A549 (cell line): Measurements from ENCODE around the gene ATAD2B. TPM values are rescaled to one million over a fixed set of nuclear protein-coding genes. Genes with fewer than 3 reads are reported as not detected.

Experiments used
- ATAC-seq, 2 experiments: fragments of 200-7000 bp in 1 of 2; fragments of >200 bp in 1 of 2; cut with Nextera tagmentation in 1 of 2; cut with Tn5 transposase in 1 of 2; 3 replicates each; pipeline versions ENCODE4 v1.8.0 to v1.9.1; 2018 to 2020; ENCODE audit warnings: mild to moderate bottlenecking in 1 of 2, moderate library complexity in 1 of 2
- CTCF ChIA-PET: fragments of 300-600 bp; sonication (Branson Sonifier 250); formaldehyde crosslinking; extraction: SDS; loops from one replicate; lab custom pipeline; 2021; ENCODE audit warnings: antibody characterized with exemption, inconsistent platforms; lab: Yijun Ruan, JAX
- POLR2A ChIA-PET: fragments of 350-600 bp; formaldehyde crosslinking; extraction: SDS; loops from one replicate; lab custom pipeline; 2021; ENCODE audit warnings: antibody characterized with exemption, inconsistent platforms; lab: Yijun Ruan, JAX
- DNase-seq, 2 experiments: peaks; one replicate each; pipeline versions ENCODE4 v3.0.0 to v3.0.0-alpha.2; 2011 to 2016; ENCODE audit warnings: low read depth in 1 of 2, low spot score in 1 of 2
- FAIRE-seq: peaks from 2 replicates; lab custom pipeline; 2011; peaks lifted over from hg19 to GRCh38; lab: Jason Lieb, UNC
- H3K27ac ChIP-seq, 2 experiments: fragments of >200 bp; sonication (Bioruptor Twin); formaldehyde crosslinking; 3 replicates each; pipeline ENCODE4 v1.5.1; 2016 to 2017
- H3K4me1 ChIP-seq: fragments of >200 bp; sonication (Bioruptor Twin); formaldehyde crosslinking; 3 replicates; pipeline ENCODE4 v1.6.1; 2016
- H3K4me2 ChIP-seq: fragments of >200 bp; sonication (Bioruptor Twin); formaldehyde crosslinking; 3 replicates; pipeline ENCODE4 v1.6.1; 2016
- H3K4me3 ChIP-seq: fragments of >200 bp; sonication (Bioruptor Twin); formaldehyde crosslinking; 3 replicates; pipeline ENCODE4 v1.5.1; 2016
- H3K9me3 ChIP-seq: fragments of >200 bp; sonication (Bioruptor Twin); formaldehyde crosslinking; 3 replicates; pipeline ENCODE4 v1.6.1; 2016
- CBX2 ChIP-seq: fragments of 200-600 bp; sonication (generic); IDR thresholded peaks from 2 replicates; pipeline ENCODE4 v1.6.1; 2016; ENCODE audit warnings: low read depth, mild to moderate bottlenecking, borderline replicate concordance
- CBX8 ChIP-seq: fragments of 200-600 bp; sonication (generic); IDR thresholded peaks from 2 replicates; pipeline ENCODE4 v1.6.1; 2016
- CHD4 ChIP-seq: fragments of 200-600 bp; sonication (generic); IDR thresholded peaks from 2 replicates; pipeline ENCODE4 v1.6.1; 2016; ENCODE audit warnings: antibody characterized with exemption, mild to moderate bottlenecking, borderline replicate concordance
- EHMT2 ChIP-seq: fragments of 200-600 bp; sonication (generic); IDR thresholded peaks from 2 replicates; pipeline ENCODE4 v1.6.1; 2016; ENCODE audit warnings: antibody characterized with exemption, low read depth, mild to moderate bottlenecking, moderate library complexity
- ESRRA ChIP-seq: fragments of 150-350 bp; IDR thresholded peaks from 2 replicates; pipeline ENCODE4 v1.6.1; 2014; ENCODE audit warnings: mild to moderate bottlenecking, low read length, borderline replicate concordance
- FOSL2 ChIP-seq, 2 experiments: fragments of 450-650 bp in 1 of 2; fragments of >200 bp in 1 of 2; sonication (Bioruptor Twin) in 1 of 2; formaldehyde crosslinking; IDR thresholded peaks; 2 replicates each; pipeline versions ENCODE4 v1.5.0 to v1.6.1; 2016 to 2020; ENCODE audit warnings: mild to moderate bottlenecking in 1 of 2, moderate library complexity in 1 of 2
- GATA3 ChIP-seq: IDR thresholded peaks from 2 replicates; pipeline ENCODE4 v1.6.1; 2012; ENCODE audit warnings: borderline replicate concordance
- HOXA7 ChIP-seq: fragments of 250-450 bp; sonication (Bioruptor Pico); IDR thresholded peaks from 2 replicates; pipeline ENCODE4 v1.5.0; 2020; ENCODE audit warnings: mild to moderate bottlenecking, moderate library complexity
- HOXB5 ChIP-seq: fragments of 250-450 bp; sonication (Bioruptor Pico); IDR thresholded peaks from 2 replicates; pipeline ENCODE4 v1.5.0; 2020; ENCODE audit warnings: mild to moderate bottlenecking, moderate library complexity
- JUN ChIP-seq, 2 experiments: fragments of >200 bp; sonication (Bioruptor Twin); formaldehyde crosslinking; IDR thresholded peaks; 2 replicates in 1 of 2; 3 replicates in 1 of 2; pipeline ENCODE4 v1.6.1; 2016 to 2017
- KDM1A ChIP-seq: fragments of 200-600 bp; sonication (generic); IDR thresholded peaks from 2 replicates; pipeline ENCODE4 v1.6.1; 2016; ENCODE audit warnings: low read depth, mild to moderate bottlenecking
- MAZ ChIP-seq: fragments of 150-350 bp; IDR thresholded peaks from 2 replicates; pipeline ENCODE4 v1.6.1; 2014; ENCODE audit warnings: antibody characterized with exemption, low read depth, low read length, borderline replicate concordance
- MYC ChIP-seq: IDR thresholded peaks from 2 replicates; pipeline ENCODE4 v1.6.1; 2012; ENCODE audit warnings: mild to moderate bottlenecking, inconsistent platforms, low read length, improper control_type of control experiment, borderline replicate concordance
- NFE2L2 ChIP-seq: fragments of 150-350 bp; conservative IDR thresholded peaks from 2 replicates; pipeline ENCODE4 v1.6.1; 2014; ENCODE audit warnings: low read length
- NPAS2 ChIP-seq: fragments of 250-450 bp; sonication (Bioruptor Pico); IDR thresholded peaks from 2 replicates; pipeline ENCODE4 v1.8.0; 2022; ENCODE audit warnings: mild to moderate bottlenecking, moderate library complexity, borderline replicate concordance
- POLR2A ChIP-seq: IDR thresholded peaks from 2 replicates; pipeline ENCODE4 v1.6.1; 2012; ENCODE audit warnings: mild to moderate bottlenecking, low read length
- POLR2AphosphoS2 ChIP-seq: conservative IDR thresholded peaks from 2 replicates; pipeline ENCODE4 v1.6.1; 2012; ENCODE audit warnings: low read length, improper control_type of control experiment, inconsistent platforms
- RAD21 ChIP-seq, 2 experiments: fragments of >200 bp in 1 of 2; sonication (Bioruptor Twin) in 1 of 2; formaldehyde crosslinking in 1 of 2; IDR thresholded peaks in 1 of 2; conservative IDR thresholded peaks in 1 of 2; 2 replicates in 1 of 2; 3 replicates in 1 of 2; pipeline ENCODE4 v1.6.1; 2012 to 2018; ENCODE audit warnings: inconsistent platforms in 1 of 2
- RARB ChIP-seq: fragments of 250-450 bp; sonication (Bioruptor Pico); IDR thresholded peaks from 2 replicates; pipeline ENCODE4 v1.8.0; 2021; ENCODE audit warnings: mild to moderate bottlenecking, moderate library complexity
- RCOR1 ChIP-seq: fragments of 150-350 bp; IDR thresholded peaks from 2 replicates; pipeline ENCODE4 v1.6.1; 2014; ENCODE audit warnings: antibody characterized with exemption, low read length, low read depth
- RNF2 ChIP-seq: fragments of 200-600 bp; sonication (generic); IDR thresholded peaks from 2 replicates; pipeline ENCODE4 v1.6.1; 2016; ENCODE audit warnings: low read depth, mild to moderate bottlenecking, antibody characterized with exemption, moderate library complexity, borderline replicate concordance
- SMC3 ChIP-seq: fragments of >200 bp; sonication (Bioruptor Twin); formaldehyde crosslinking; IDR thresholded peaks from 3 replicates; pipeline ENCODE4 v1.6.1; 2018; ENCODE audit warnings: inconsistent platforms
- TP53 ChIP-seq: fragments of 250-450 bp; sonication (Bioruptor Pico); IDR thresholded peaks from 2 replicates; pipeline ENCODE4 v1.5.0; 2021; ENCODE audit warnings: mild to moderate bottlenecking, moderate library complexity
- ZC3H11A ChIP-seq: fragments of 450-650 bp; IDR thresholded peaks from 2 replicates; pipeline ENCODE4 v1.6.1; 2014; ENCODE audit warnings: antibody characterized with exemption, mild to moderate bottlenecking
- ZFP36 ChIP-seq: fragments of 450-650 bp; IDR thresholded peaks from 2 replicates; pipeline ENCODE4 v1.6.1; 2014; ENCODE audit warnings: borderline replicate concordance; ENCODE audit not compliant: partially characterized antibody
- ZSCAN20 ChIP-seq: fragments of 250-450 bp; sonication (Bioruptor Pico); IDR thresholded peaks from 2 replicates; pipeline ENCODE4 v1.8.0; 2022; ENCODE audit warnings: mild to moderate bottlenecking, moderate library complexity
- WGBS: methylation state at CpG from one replicate; pipeline ENCODE4 v1.1.6; 2017; ENCODE audit errors: missing lambda C conversion rate; 5-methylcytosine and 5-hydroxymethylcytosine counted together
- polyA plus RNA-seq, 4 experiments: library from polyadenylated mRNA; depleted of rRNA in 3 of 4; stranded (reverse); fragments of >200 nt; fragmentation: RNase III in 1 of 4; extraction: RNeasy Plus Mini Kit Qiagen cat#74134 plus additional on column Dnase treatment in 1 of 4; gene quantifications; 2 replicates in 3 of 4; 3 replicates in 1 of 4; pipeline ENCODE4 v1.2.3, GENCODE V29; 2011 to 2017
- TF ChIP-seq, protein P1 (sequence below): fragments of >200 bp; sonication (Bioruptor Twin); formaldehyde crosslinking; IDR thresholded peaks from 3 replicates; pipeline ENCODE4 v1.6.1; 2016
- TF ChIP-seq, protein P2 (sequence below): IDR thresholded peaks from 2 replicates; pipeline ENCODE4 v1.6.1; 2012
- TF ChIP-seq, protein P3 (sequence below): fragments of 250-450 bp; sonication (Bioruptor Pico); IDR thresholded peaks from 2 replicates; pipeline ENCODE4 v1.5.0; 2020; ENCODE audit warnings: low read depth, mild to moderate bottlenecking, moderate library complexity
- TF ChIP-seq, protein P4 (sequence below): fragments of >200 bp; sonication (Bioruptor Twin); formaldehyde crosslinking; IDR thresholded peaks from 2 replicates; pipeline ENCODE4 v1.6.1; 2016

The ATAD2B gene
- polyA plus RNA-seq, 2 of the 4 experiments (the other 2 are of a cell fraction): 5.4 to 13.1 TPM

DNA sequence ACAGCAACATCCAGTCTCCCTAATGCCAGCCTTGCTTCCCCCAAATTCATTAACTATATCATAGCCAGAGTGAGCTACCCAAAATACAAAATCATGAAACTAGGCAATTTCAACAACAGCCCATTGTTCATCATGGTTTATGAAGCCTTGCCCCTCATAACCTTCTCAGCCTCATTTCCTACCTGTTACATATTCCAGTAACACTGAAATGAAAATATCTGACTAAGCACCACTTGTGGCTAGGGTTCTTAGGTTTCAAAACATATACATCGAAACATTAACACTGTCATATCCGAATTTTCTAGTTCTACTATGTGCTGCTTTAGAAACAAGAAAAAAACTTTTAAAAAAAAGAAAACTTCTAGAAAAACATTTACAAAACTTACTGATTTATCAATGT, 59.5 kb downstream of the ATAD2B start:
- DNase-seq: no peak
- ATAC-seq: no peak
- TF ChIP-seq RNF2 (no peak), CHD4 (no peak), ZSCAN20 (CRISPR knock-in tag) (no peak), HOXB5 (CRISPR knock-in tag) (no peak), JUN (IDR thresholded peaks at IDR 0.05) (no peak), NFE2L2 (no peak), RAD21 (conservative IDR thresholded peaks at IDR 0.05 in 1 of 2, IDR thresholded peaks at IDR 0.05 in 1 of 2) (no peak), ESRRA (no peak), MAZ (no peak), KDM1A (no peak), NPAS2 (no peak), EHMT2 (no peak), CBX2 (no peak), RCOR1 (no peak), TP53 (CRISPR knock-in tag) (no peak)
- TF ChIP-seq, protein P1, sequence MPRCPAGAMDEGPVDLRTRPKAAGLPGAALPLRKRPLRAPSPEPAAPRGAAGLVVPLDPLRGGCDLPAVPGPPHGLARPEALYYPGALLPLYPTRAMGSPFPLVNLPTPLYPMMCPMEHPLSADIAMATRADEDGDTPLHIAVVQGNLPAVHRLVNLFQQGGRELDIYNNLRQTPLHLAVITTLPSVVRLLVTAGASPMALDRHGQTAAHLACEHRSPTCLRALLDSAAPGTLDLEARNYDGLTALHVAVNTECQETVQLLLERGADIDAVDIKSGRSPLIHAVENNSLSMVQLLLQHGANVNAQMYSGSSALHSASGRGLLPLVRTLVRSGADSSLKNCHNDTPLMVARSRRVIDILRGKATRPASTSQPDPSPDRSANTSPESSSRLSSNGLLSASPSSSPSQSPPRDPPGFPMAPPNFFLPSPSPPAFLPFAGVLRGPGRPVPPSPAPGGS: no peak
- WGBS: 97% methylated on average over 2 of the region's 2 CpGs
- Histone ChIP-seq H3K4me1 (no peaks in the 10 kb centered on the region), H3K27ac (no peak overlapping the region), H3K4me3 (no peak overlapping the region), H3K4me2 (no peak overlapping the region), H3K9me3 (no peaks in the 10 kb centered on the region)
- ChIA-PET POLR2A (no interaction called here), CTCF (interaction anchor here (0.9 to 1.0 kb wide), 2 partner anchors 59 to 543 kb away, joined by 3 read pairs; partner anchors contain the start of gene ATAD2B)
- no peak for FAIRE-seq

DNA sequence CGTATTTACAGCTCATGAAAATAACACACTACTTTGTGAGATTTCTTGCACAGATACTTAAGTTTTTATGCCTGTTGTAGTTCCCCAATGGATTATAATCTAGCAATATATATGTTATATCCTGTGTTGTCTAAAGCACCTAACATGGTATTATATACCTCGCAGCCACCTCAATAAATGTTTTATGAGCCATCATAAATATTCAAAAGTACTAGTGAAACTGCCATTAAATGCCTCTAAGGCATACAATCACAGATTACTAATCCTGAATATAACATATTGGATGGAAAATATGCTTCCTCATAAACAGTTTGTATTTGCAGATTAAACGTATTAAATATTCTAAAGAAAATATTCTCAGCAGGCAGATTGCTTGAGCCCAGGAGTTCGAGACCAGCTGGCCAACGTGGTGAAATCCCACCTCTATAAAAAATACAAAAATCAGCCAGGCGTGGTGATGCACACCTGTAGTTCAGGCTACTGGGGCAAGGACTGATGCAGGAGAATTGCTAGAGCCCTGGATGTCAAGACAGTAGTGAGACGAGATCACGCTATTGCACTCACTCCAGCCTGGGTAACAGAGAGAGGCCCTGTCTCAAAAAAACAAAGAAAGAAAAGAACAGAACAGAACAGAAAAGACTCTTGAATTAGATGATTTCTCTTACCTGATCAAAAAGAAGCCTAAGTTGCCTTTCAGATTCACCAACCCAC, 64.1 kb downstream of the ATAD2B start:
- no peaks in the 10 kb centered on the region for H3K4me1 ChIP-seq
- H3K4me2 ChIP-seq: no peak overlapping the region
- TF ChIP-seq, protein P2, sequence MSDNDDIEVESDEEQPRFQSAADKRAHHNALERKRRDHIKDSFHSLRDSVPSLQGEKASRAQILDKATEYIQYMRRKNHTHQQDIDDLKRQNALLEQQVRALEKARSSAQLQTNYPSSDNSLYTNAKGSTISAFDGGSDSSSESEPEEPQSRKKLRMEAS: no peak
- TF ChIP-seq EHMT2: no peak
- no peak for TF ChIP-seq SMC3
- no peak for TF ChIP-seq NPAS2
- TF ChIP-seq, protein P3, sequence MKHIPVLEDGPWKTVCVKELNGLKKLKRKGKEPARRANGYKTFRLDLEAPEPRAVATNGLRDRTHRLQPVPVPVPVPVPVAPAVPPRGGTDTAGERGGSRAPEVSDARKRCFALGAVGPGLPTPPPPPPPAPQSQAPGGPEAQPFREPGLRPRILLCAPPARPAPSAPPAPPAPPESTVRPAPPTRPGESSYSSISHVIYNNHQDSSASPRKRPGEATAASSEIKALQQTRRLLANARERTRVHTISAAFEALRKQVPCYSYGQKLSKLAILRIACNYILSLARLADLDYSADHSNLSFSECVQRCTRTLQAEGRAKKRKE (CRISPR knock-in tag): no peak
- TF ChIP-seq, protein P4, sequence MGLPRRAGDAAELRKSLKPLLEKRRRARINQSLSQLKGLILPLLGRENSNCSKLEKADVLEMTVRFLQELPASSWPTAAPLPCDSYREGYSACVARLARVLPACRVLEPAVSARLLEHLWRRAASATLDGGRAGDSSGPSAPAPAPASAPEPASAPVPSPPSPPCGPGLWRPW: no peak
- TF ChIP-seq ZC3H11A: no peak
- no peak for TF ChIP-seq FOSL2 (IDR thresholded peaks at IDR 0.05)
- TF ChIP-seq FOSL2 (CRISPR knock-in tag; IDR thresholded peaks at IDR 0.05): no peak
- no peak for TF ChIP-seq RARB
- TF ChIP-seq POLR2A: no peak
- no peak for TF ChIP-seq ZFP36
- TF ChIP-seq TP53 (CRISPR knock-in tag): no peak
- TF ChIP-seq HOXA7: no peak
- TF ChIP-seq MYC: no peak
- no peak for TF ChIP-seq CBX8
- TF ChIP-seq POLR2AphosphoS2: no peak
- TF ChIP-seq GATA3: no peak
- no peak for TF ChIP-seq NFE2L2
- DNase-seq: no peak
- no peak for FAIRE-seq
- 92% methylated on average over 8 of the region's 8 CpGs for WGBS
- no peak overlapping the region for H3K27ac ChIP-seq
- CTCF ChIA-PET: no interaction called here
- POLR2A ChIA-PET: no interaction called here
- H3K9me3 ChIP-seq: no peaks in the 10 kb centered on the region
- ATAC-seq: no peak
- H3K4me3 ChIP-seq: no peak overlapping the region
